Measurements from ENCODE around the gene MAGEB17.

DNA sequence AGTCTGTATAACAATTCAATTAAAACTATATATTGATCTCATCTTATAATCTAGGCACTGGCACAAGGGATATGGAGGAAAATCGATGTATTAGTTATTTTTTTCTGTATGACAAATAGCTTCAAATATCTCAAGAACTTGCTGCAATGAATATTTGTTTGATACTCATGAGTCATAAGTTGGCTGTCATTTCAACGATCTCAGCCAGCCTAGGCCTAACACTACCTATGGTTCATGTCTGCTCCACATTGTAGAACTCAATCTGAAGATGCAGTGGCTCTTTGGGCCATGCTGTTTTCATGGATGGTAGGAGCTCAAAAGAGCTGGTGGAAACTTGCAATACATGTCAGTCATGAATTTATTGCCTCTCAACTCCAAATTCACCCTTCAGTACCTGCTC lies 44.7 kb downstream of the MAGEB17 start:
- TF ChIP-seq EZH2 (IDR thresholded peaks at IDR 0.05; ENCODE audit: low read depth), result no peak
- TF ChIP-seq, protein P1, sequence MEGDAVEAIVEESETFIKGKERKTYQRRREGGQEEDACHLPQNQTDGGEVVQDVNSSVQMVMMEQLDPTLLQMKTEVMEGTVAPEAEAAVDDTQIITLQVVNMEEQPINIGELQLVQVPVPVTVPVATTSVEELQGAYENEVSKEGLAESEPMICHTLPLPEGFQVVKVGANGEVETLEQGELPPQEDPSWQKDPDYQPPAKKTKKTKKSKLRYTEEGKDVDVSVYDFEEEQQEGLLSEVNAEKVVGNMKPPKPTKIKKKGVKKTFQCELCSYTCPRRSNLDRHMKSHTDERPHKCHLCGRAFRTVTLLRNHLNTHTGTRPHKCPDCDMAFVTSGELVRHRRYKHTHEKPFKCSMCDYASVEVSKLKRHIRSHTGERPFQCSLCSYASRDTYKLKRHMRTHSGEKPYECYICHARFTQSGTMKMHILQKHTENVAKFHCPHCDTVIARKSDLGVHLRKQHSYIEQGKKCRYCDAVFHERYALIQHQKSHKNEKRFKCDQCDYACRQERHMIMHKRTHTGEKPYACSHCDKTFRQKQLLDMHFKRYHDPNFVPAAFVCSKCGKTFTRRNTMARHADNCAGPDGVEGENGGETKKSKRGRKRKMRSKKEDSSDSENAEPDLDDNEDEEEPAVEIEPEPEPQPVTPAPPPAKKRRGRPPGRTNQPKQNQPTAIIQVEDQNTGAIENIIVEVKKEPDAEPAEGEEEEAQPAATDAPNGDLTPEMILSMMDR (conservative IDR thresholded peaks at IDR 0.05), result no peak
